H9 (cell line): ENCODE data around the gene SPTBN2. TPM values are rescaled to one million over a fixed set of nuclear protein-coding genes. Genes with fewer than 3 reads are reported as not detected.
A peak's percentile ranks its signal among the peaks of the same experiment; 100 is the strongest.

Source experiments
- DNase-seq: peaks from one replicate; pipeline ENCODE4 v3.0.0-alpha.2; 2017
- H2AFZ ChIP-seq: one replicate; pipeline ENCODE4 v1.6.1; 2013; ENCODE audit warnings: mild to moderate bottlenecking, low read length, control low read depth, moderate library complexity
- H2AK5ac ChIP-seq: 2 replicates; pipeline ENCODE4 v1.6.1; 2013; ENCODE audit warnings: low read length, control low read depth, mixed read lengths; ENCODE audit not compliant: insufficient read length
- H2BK120ac ChIP-seq: one replicate; pipeline ENCODE4 v1.6.1; 2013; ENCODE audit warnings: low read depth, mild to moderate bottlenecking, low read length, control low read depth, inconsistent platforms; ENCODE audit not compliant: poor library complexity, severe bottlenecking
- H2BK12ac ChIP-seq: 2 replicates; pipeline ENCODE4 v1.6.1; 2013; ENCODE audit warnings: low read length, control low read depth, mixed read lengths, low read depth; ENCODE audit not compliant: insufficient read length
- H2BK15ac ChIP-seq: 2 replicates; pipeline ENCODE4 v1.6.1; 2013; ENCODE audit warnings: low read depth, low read length, control low read depth
- H2BK20ac ChIP-seq: one replicate; pipeline ENCODE4 v1.6.1; 2013; ENCODE audit warnings: low read depth, mild to moderate bottlenecking, low read length, control low read depth, inconsistent platforms; ENCODE audit not compliant: poor library complexity, severe bottlenecking
- H2BK5ac ChIP-seq: 2 replicates; pipeline ENCODE4 v1.6.1; 2013; ENCODE audit warnings: low read length, control low read depth, mixed read lengths; ENCODE audit not compliant: insufficient read length
- H3K14ac ChIP-seq: 2 replicates; pipeline ENCODE4 v1.6.1; 2013; ENCODE audit warnings: low read length, control low read depth; ENCODE audit not compliant: insufficient read depth
- H3K18ac ChIP-seq: 2 replicates; pipeline ENCODE4 v1.6.1; 2013; ENCODE audit warnings: low read depth, mild to moderate bottlenecking, mixed read lengths, low read length, control low read depth; ENCODE audit not compliant: insufficient read length
- H3K23ac ChIP-seq: 2 replicates; pipeline ENCODE4 v1.6.1; 2013; ENCODE audit warnings: low read length, control low read depth, mixed read lengths, low read depth; ENCODE audit not compliant: insufficient read length
- H3K23me2 ChIP-seq: 2 replicates; pipeline ENCODE4 v1.6.1; 2013; ENCODE audit warnings: low read depth, mild to moderate bottlenecking, mixed read lengths, low read length, control low read depth; ENCODE audit not compliant: insufficient read length, poor library complexity, severe bottlenecking
- H3K27ac ChIP-seq: 2 replicates; pipeline ENCODE4 v1.5.1; 2013; ENCODE audit warnings: low read length, control low read depth, mixed read lengths, low read depth; ENCODE audit not compliant: insufficient read length
- H3K27me3 ChIP-seq: 2 replicates; pipeline ENCODE4 v1.6.1; 2013; ENCODE audit warnings: low read length, control low read depth, inconsistent platforms; ENCODE audit not compliant: insufficient read depth
- H3K4ac ChIP-seq: 2 replicates; pipeline ENCODE4 v1.6.1; 2013; ENCODE audit warnings: low read depth, mild to moderate bottlenecking, control low read depth, inconsistent platforms, low read length, moderate library complexity
- H3K4me1 ChIP-seq: 2 replicates; pipeline ENCODE4 v1.6.1; 2013; ENCODE audit warnings: low read length, control low read depth, inconsistent platforms; ENCODE audit not compliant: insufficient read depth
- H3K4me2 ChIP-seq: 2 replicates; pipeline ENCODE4 v1.6.1; 2013; ENCODE audit warnings: low read length, control low read depth, mixed read lengths; ENCODE audit not compliant: insufficient read length, insufficient read depth
- H3K56ac ChIP-seq: 2 replicates; pipeline ENCODE4 v1.6.1; 2013; ENCODE audit warnings: low read depth, mild to moderate bottlenecking, mixed read lengths, low read length, control low read depth; ENCODE audit not compliant: insufficient read length
- H3K79me1 ChIP-seq: 2 replicates; pipeline ENCODE4 v1.6.1; 2013; ENCODE audit warnings: low read depth, mild to moderate bottlenecking, moderate library complexity, low read length, control low read depth, inconsistent platforms; ENCODE audit not compliant: insufficient read depth, poor library complexity, severe bottlenecking
- H3K79me2 ChIP-seq: 2 replicates; pipeline ENCODE4 v1.6.1; 2013; ENCODE audit warnings: low read length, control low read depth, inconsistent platforms; ENCODE audit not compliant: insufficient read depth
- H3K9ac ChIP-seq: 2 replicates; pipeline ENCODE4 v1.6.1; 2013; ENCODE audit warnings: low read length, control low read depth, mixed read lengths; ENCODE audit not compliant: insufficient read length; ENCODE audit errors: extremely low read depth
- H3K9me3 ChIP-seq: one replicate; pipeline ENCODE4 v1.6.1; 2013; ENCODE audit warnings: low read depth, low read length, inconsistent platforms; ENCODE audit not compliant: control insufficient read depth
- H3T11ph ChIP-seq: one replicate; pipeline ENCODE4 v1.6.1; 2013; ENCODE audit warnings: mild to moderate bottlenecking, low read length, control low read depth, inconsistent platforms
- H4K20me1 ChIP-seq: one replicate; pipeline ENCODE4 v1.6.1; 2013; ENCODE audit not compliant: control insufficient read depth, insufficient read length, insufficient read depth
- H4K5ac ChIP-seq: 2 replicates; pipeline ENCODE4 v1.6.1; 2013; ENCODE audit warnings: low read depth, mild to moderate bottlenecking, mixed read lengths, low read length, control low read depth; ENCODE audit not compliant: insufficient read length
- H4K8ac ChIP-seq: replicated peaks from 2 replicates; pipeline ENCODE4 v1.6.1; 2013; ENCODE audit warnings: low read length, control low read depth, mixed read lengths, low read depth; ENCODE audit not compliant: insufficient read length
- H4K91ac ChIP-seq: 2 replicates; pipeline ENCODE4 v1.6.1; 2013; ENCODE audit warnings: low read depth, mild to moderate bottlenecking, moderate library complexity, mixed read lengths, low read length, control low read depth; ENCODE audit not compliant: insufficient read length
- H3K27ac Mint-ChIP-seq, 3 experiments: 2 replicates in 2 of 3; 3 replicates in 1 of 3; pipeline ENCODE4 v1.8.0; 2020 to 2021; ENCODE audit warnings: mixed read lengths in 3 of 3, mild to moderate bottlenecking in 1 of 3, moderate library complexity in 1 of 3
- H3K27me3 Mint-ChIP-seq: 2 replicates; pipeline ENCODE4 v1.8.0; 2021; ENCODE audit warnings: low read depth, mild to moderate bottlenecking, moderate library complexity, mixed read lengths
- H3K36me3 Mint-ChIP-seq, 3 experiments: 2 replicates in 2 of 3; 3 replicates in 1 of 3; pipeline ENCODE4 v1.8.0; 2020 to 2021; ENCODE audit warnings: low read depth in 3 of 3, mixed read lengths in 3 of 3; ENCODE audit not compliant: insufficient read depth in 1 of 3
- H3K4me1 Mint-ChIP-seq, 2 experiments: 2 replicates each; pipeline ENCODE4 v1.8.0; 2020; ENCODE audit warnings: mixed read lengths in 2 of 2
- H3K4me3 Mint-ChIP-seq, 2 experiments: 2 replicates in 1 of 2; 3 replicates in 1 of 2; pipeline ENCODE4 v1.8.0; 2020 to 2021; ENCODE audit warnings: mild to moderate bottlenecking in 2 of 2, mixed read lengths in 2 of 2, moderate library complexity in 1 of 2
- H3K9me3 Mint-ChIP-seq, 2 experiments: 2 replicates in 1 of 2; 3 replicates in 1 of 2; pipeline ENCODE4 v1.8.0; 2020; ENCODE audit warnings: mild to moderate bottlenecking in 2 of 2, mixed read lengths in 2 of 2, moderate library complexity in 1 of 2
- WGBS: extraction: QIAGEN DNeasy Blood & Tissue Kit; methylation state at CpG from one replicate; pipeline ENCODE4 v1.1.7; 2013; ENCODE audit warnings: missing lambda C conversion rate, low lambda C conversion rate, mixed read lengths; ENCODE audit not compliant: insufficient read length; ENCODE audit errors: extremely low coverage; 5-methylcytosine and 5-hydroxymethylcytosine counted together
- total RNA-seq: library from RNA; stranded (reverse); gene quantifications from 2 replicates; pipeline ENCODE4 v1.2.1, GENCODE V29; 2021
- TF ChIP-seq, protein P1 (sequence below): fragments of 200-600 bp; sonication (generic); conservative IDR thresholded peaks from 3 replicates; pipeline ENCODE4 v1.8.0; 2021; ENCODE audit warnings: antibody characterized with exemption, mild to moderate bottlenecking

The SPTBN2 gene
- total RNA-seq, 1 experiment from 2014 or later: 80.4 TPM

GRCh38 chr11:66727282-66728037 is 1.6 kb downstream of the SPTBN2 start:
- no peaks in the 10 kb centered on the region for H3K79me2 ChIP-seq
- H4K5ac ChIP-seq: no peak overlapping the region
- H2BK5ac ChIP-seq: no peak overlapping the region
- no peaks in the 10 kb centered on the region for H4K20me1 ChIP-seq
- H3K27ac ChIP-seq: no peak overlapping the region
- H3K27me3 Mint-ChIP-seq: peaks cover 49% of the 10 kb centered on the region
- TF ChIP-seq, protein P1, sequence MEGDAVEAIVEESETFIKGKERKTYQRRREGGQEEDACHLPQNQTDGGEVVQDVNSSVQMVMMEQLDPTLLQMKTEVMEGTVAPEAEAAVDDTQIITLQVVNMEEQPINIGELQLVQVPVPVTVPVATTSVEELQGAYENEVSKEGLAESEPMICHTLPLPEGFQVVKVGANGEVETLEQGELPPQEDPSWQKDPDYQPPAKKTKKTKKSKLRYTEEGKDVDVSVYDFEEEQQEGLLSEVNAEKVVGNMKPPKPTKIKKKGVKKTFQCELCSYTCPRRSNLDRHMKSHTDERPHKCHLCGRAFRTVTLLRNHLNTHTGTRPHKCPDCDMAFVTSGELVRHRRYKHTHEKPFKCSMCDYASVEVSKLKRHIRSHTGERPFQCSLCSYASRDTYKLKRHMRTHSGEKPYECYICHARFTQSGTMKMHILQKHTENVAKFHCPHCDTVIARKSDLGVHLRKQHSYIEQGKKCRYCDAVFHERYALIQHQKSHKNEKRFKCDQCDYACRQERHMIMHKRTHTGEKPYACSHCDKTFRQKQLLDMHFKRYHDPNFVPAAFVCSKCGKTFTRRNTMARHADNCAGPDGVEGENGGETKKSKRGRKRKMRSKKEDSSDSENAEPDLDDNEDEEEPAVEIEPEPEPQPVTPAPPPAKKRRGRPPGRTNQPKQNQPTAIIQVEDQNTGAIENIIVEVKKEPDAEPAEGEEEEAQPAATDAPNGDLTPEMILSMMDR: no peak
- H2AFZ ChIP-seq: no peak overlapping the region
- H3K4me1 ChIP-seq: peaks cover 3% of the 10 kb centered on the region; the same call in 1 of the 2 replicates
- no peak overlapping the region for H3K4ac ChIP-seq
- peaks cover 13% of the 10 kb centered on the region for H3K23me2 ChIP-seq
- H3T11ph ChIP-seq: no peak overlapping the region
- H3K27me3 ChIP-seq: peaks cover 6% of the 10 kb centered on the region; the same call in 1 of the 2 replicates
- H3K23ac ChIP-seq: no peak overlapping the region
- H3K9me3 ChIP-seq: no peaks in the 10 kb centered on the region
- H3K4me1 Mint-ChIP-seq: peaks cover 47 to 48% of the 10 kb centered on the region in 2 experiments
- H3K79me1 ChIP-seq: no peaks in the 10 kb centered on the region
- H2BK120ac ChIP-seq: no peak overlapping the region
- peak overlapping the region; percentile 61 for H3K4me2 ChIP-seq
- DNase-seq: peak; percentile 48
- H3K56ac ChIP-seq: no peak overlapping the region
- peaks cover 3 to 21% (median 21%) of the 10 kb centered on the region in 3 experiments; a peak in 6 of 7 replicates for H3K36me3 Mint-ChIP-seq
- peak overlapping the region in 1 of 3 experiments; percentile 29; a peak in 2 of 7 replicates for H3K27ac Mint-ChIP-seq
- H2BK12ac ChIP-seq: no peak overlapping the region
- no peak overlapping the region for H4K8ac ChIP-seq
- no CpG with 5 or more reads among the region's 70 CpGs for WGBS
- H2AK5ac ChIP-seq: no peak overlapping the region
- peak overlapping the region; percentile 57 for H3K9ac ChIP-seq
- H2BK20ac ChIP-seq: no peak overlapping the region
- H3K18ac ChIP-seq: peak overlapping the region; percentile 20
- no peak overlapping the region for H4K91ac ChIP-seq
- H3K4me3 Mint-ChIP-seq: peak overlapping the region; percentile 75 to 80
- peak overlapping the region; percentile 66 for H3K14ac ChIP-seq
- peak overlapping the region; percentile 6; the same call in 1 of the 2 replicates for H2BK15ac ChIP-seq
- H3K9me3 Mint-ChIP-seq: no peaks in the 10 kb centered on the region
